ENCODE measurements around the gene ATP6AP2.

DNA sequence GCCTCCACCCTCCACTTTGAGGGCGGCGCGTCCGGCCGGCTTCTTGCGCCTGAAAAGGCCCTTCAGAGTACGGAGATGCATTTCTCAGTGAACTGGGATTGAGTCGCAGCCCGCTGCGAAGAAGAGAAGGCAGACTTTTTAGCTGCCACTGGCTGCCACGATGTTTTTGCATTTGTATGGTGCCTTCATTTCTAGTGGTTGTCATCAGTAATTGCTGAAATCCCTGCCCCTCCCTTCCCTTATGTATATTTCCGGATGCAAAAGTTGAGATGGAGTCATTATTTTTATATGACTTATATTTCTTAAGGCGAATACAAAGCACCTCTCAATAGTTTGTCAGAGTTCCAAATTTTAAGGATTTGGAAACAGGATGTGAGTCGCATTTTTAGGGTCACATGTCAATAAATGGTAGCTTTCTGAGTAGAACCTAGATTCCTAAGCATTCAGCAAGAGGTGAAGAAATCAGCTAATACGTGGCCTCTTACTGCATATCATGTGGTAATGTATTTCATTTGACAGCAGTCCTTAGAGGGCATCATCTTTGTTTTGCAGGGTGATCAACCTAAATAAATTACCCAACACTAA is 658 bp downstream of the ATP6AP2 start:
- TF ChIP-seq STAG1 (CRISPR knock-in tag; IDR thresholded peaks at IDR 0.05; ENCODE audit: borderline replicate concordance) (no peak), SMAD3 (CRISPR knock-in tag; conservative IDR thresholded peaks at IDR 0.05) (no peak), TEAD4 (IDR thresholded peaks at IDR 0.05; ENCODE audit: low read length) (no peak), TEAD4 (CRISPR knock-in tag; IDR thresholded peaks at IDR 0.05; ENCODE audit: borderline replicate concordance) (no peak), POLR2A (conservative IDR thresholded peaks at IDR 0.05) (no peak)
